GM19025 (cell line): Measurements from ENCODE around the gene DNAH5.
"Not testable (repeated sequence)": the region's sequence is repeated elsewhere in the genome, so short reads cannot be mapped to it uniquely, and the experiment has no call there.

Source experiments
- ATAC-seq: cut with Tn5 transposase; IDR thresholded peaks from one replicate; pipeline ENCODE4 v1.9.1; 2021; ENCODE audit warnings: mild to moderate bottlenecking, low read depth, moderate library complexity; ENCODE audit not compliant: unreplicated experiment

DNAH5 gene

GRCh38 chr5:13860146-13860545 is 84.3 kb downstream of the DNAH5 start:
- no peak for ATAC-seq

DNA sequence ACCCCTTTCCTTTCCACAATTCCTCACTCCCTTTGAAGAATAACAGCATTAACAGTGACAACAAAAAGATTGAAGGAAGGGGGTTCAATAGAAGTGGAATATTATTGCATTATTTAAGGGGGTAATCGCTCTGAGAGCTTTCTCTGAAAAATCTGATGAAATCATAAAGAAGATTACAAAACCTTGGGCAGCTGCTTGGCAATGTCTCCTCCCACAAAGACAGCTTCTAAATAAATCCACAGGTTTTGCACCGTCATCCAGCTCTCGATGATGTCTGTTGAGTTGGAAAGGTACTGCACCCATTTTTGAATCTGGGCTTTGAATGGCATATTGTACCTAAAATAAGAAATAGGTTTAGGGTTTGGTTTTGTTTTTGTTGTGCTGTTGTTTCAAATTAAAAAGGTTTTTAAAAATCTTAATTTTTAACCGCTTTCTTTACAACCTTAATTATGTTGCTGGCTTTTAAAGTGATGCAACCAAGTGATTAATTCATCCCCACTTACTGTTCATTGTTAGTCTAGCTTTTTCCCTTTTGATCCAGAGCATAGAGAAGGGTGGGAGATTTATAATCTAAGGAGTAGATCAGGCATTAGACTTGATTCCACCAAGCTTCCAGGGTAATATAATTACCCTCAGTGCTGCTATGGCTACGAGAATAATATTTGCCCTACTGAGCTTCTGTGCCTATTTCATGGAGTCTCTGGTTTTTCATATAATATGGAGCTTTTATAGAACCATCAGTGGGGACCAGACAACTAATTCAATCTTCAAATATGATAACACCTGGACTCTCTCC is 85.0 kb downstream of the DNAH5 start:
- no peak for ATAC-seq

GRCh38 chr5:13843175-13843846 is 101.2 kb downstream of the DNAH5 start:
- no peak for ATAC-seq

DNA sequence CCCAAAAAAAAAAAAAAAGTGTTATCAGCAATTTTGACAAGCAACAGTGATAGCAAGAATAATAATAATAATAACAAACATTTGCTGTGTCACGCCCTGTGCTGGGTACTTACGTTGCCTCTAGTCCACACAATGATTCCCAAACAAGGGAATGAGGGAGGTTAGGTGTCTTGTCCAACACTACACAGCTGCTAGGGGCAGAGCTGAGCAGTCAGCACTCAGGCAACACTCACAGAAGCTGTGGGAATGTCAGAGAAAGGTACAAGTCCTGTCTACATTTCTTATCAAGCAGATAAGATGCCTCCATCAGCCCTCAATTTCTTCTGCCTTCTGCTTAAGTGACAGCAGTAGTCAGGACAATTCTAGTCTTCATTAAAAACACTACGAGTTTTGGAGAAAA is 111.0 kb downstream of the DNAH5 start:
- ATAC-seq: no peak

DNA sequence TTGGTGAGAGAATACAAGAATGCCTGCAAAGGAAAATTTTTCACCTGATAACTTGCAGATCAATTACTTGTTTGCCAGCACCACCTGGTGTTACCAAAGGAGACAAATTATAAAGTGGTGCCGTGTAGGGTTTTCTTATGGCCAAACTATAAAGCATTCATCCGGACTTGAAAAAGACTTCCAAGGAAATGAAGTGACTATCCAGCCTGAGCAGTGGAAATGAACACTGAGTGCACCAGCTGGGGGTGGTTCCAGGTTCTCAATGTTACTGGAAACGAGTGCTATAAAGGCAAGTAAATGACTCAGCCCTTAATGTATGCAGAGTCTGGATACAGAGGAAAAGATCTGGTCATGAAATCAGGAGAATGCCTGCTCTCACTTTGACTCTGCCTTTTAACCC is 113.1 kb downstream of the DNAH5 start:
- ATAC-seq: no peak

DNA sequence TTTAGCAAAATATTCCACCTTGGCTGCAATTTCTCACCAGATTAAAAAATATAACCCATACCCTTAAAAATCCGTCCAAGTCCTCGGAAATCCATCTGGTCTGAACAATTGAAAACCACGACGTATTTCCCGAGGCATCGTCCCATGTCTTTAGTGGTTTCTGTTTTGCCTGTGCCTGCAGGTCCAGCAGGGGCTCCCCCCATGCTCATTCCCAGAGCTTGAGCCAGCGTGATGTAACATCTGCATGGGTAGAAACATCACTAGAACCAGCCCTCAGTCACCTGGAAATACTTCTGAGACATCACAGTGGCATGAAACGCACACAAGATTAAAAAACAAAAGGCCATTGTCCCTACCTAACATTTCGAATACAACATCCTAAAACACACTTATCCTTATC is 114.0 kb downstream of the DNAH5 start:
- no peak for ATAC-seq

- ATAC-seq: no peak
Observed at GRCh38 chr5:13821366-13821765, 123.1 kb downstream of the DNAH5 start.

- no peak for ATAC-seq
Observed at GRCh38 chr5:13816126-13816525, 128.4 kb downstream of the DNAH5 start.

GRCh38 chr5:13814301-13814700 is 130.2 kb downstream of the DNAH5 start:
- ATAC-seq: no peak

DNA sequence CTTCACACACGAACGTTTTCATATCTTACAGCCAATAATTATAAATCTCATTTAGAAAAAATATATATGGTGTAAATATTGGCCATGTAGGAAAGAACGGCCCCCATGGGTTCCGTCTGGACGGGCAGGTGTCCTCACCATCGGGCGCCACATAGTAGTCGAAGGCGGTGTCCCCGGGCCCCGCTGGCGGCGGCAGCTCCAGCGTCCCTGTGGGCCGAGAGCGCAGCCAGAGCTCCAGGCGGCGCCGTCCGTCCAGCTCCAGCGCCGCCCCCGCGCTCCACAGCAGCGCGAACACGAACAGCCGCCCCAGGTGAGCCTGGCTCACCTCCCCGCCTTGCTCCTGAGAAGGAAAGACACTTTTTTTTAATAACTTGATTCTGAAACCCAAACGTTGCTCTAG is 134.6 kb downstream of the DNAH5 start:
- ATAC-seq: no peak

- no peak for ATAC-seq
Observed at GRCh38 chr5:13804336-13804735, 140.2 kb downstream of the DNAH5 start.

DNA sequence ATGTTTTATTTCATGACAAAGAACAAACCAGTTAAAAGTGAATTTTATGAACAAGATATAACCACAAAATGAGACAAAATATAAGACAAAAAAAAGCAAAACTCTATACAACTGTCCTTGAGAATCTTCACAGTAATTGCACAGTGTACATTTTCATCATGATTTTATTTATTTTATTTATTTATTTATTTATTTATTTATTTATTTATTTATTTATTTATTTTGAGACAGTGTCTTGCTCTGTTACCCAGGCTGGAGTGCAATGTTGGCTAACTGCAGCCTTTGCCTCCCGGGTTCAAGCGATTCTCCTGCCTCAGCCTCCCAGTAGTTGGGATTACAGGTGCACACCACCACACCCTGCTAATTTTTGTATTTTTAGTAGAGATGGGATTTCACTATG is 145.9 kb downstream of the DNAH5 start:
- ATAC-seq: not testable (repeated sequence)

- ATAC-seq: no peak
Observed at GRCh38 chr5:13785781-13786415, 158.6 kb downstream of the DNAH5 start.

- no peak for ATAC-seq
Observed at GRCh38 chr5:13783726-13784125, 160.8 kb downstream of the DNAH5 start.

DNA sequence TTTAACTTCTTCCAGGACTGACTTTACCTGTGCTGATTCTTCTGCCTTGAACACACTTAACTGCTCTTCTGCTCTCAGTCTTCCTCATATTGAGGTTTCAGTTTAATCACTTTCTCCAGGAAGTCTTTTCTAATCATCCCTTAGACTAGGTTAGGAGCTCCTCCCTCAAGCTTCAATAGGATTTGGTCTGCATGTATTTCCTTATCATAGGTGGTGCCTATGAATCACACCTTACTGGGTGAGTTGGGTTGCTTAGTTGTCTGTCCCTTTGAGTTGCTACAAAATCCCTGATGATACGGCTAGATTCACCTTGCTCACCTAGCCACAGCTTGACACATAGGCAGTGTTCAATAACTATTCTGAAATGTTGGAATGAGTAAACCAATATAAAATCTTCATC is 164.4 kb downstream of the DNAH5 start:
- ATAC-seq: no peak

- ATAC-seq: no peak
Observed at GRCh38 chr5:13773649-13774048, 170.8 kb downstream of the DNAH5 start.

GRCh38 chr5:13771011-13771571 is 173.4 kb downstream of the DNAH5 start:
- ATAC-seq: no peak

DNA sequence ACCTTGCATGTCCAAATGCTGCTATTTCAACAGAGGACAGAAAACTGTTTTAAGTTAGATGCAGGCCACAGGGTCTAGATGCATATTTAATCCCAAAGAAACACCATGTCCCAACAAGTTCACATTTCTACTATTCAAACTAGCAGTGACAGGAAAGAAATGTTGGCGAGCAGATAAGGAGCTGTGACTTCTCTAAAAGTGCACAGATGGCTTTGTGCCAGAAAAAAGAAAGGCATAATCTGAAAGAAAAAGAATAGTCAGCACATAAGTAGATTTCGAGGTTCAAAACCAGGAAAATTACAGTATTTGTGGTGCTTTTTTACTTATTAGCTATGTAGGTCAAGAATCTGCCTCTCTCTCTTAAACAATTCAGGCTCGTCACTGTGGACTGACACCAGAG is 178.3 kb downstream of the DNAH5 start:
- no peak for ATAC-seq

GRCh38 chr5:13763719-13764118 is 180.8 kb downstream of the DNAH5 start:
- no peak for ATAC-seq

DNA sequence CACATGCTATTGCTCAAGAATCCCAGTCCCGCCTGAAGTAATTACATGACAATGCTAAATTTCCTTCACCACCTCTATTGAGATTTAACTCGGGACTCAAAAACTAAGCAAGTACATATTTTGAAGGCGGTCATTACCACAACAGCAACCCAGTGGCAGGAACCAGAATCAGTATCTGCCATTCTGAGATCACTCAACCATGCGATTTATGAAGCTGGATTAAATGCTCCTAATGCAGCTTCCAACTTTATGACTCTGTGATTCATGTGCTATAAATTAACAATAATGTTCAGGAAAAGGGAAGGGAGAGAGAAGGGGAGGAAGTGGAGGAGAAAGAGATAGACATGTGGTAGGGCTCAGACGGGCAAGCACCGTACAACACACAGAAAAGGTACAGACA is 194.7 kb downstream of the DNAH5 start:
- no peak for ATAC-seq

DNA sequence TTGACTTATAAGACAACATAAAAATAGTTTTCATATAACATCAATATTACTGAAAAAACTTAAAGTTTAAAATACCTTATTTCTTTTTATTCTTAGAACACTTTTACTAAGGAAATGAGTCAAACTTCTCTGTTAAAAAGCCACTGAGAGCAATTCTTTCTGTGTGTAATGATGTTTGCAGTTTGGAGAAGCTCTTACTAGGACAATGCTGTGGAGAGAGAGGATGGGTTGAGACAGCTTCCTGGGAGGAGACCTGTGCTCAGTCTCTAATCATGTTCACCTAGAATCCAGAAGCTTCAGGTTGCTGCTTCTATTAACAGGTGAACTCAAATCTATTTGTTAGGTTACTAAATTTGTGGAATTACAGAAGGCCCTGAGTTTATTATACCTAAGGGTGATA is 198.5 kb downstream of the DNAH5 start:
- no peak for ATAC-seq
